HCT116 (cell line): Measurements from ENCODE around the gene ZNF236. TPM values are rescaled to one million over a fixed set of nuclear protein-coding genes. Genes with fewer than 3 reads are reported as not detected.

Experiments
- ATAC-seq: fragments of 200-7000 bp; cut with Tn5 transposase; 2 replicates; pipeline ENCODE4 v1.9.1; 2020; ENCODE audit warnings: mild to moderate bottlenecking, moderate library complexity
- BruUV-seq: library from RNA; stranded (reverse); fragments of 400-500 nt; replicated peaks from 2 replicates; lab custom pipeline; 2021; lab: Mats Ljungman, UMichigan
- CTCF ChIA-PET: fragments of 300-600 bp; sonication (Branson Sonifier 250); formaldehyde crosslinking; loops from one replicate; lab custom pipeline; 2021; ENCODE audit warnings: antibody characterized with exemption; lab: Charles Lee
- POLR2A ChIA-PET: fragments of 300-600, 350-600 bp; sonication (Branson Sonifier 250); formaldehyde crosslinking; loops from one replicate; lab custom pipeline; 2021; ENCODE audit warnings: antibody characterized with exemption; lab: Charles Lee
- RAD21 ChIA-PET, 2 experiments: fragments of 300-600 bp; sonication (Branson Sonifier 250); formaldehyde crosslinking; loops; one replicate each; lab custom pipeline; 2023; ENCODE audit warnings: low total read pairs in 2 of 2; ENCODE audit not compliant: uncharacterized antibody in 2 of 2, unreplicated experiment in 2 of 2, low non-redundant PET in 1 of 2; lab: Charles Lee
- DNase-seq: peaks from one replicate; pipeline ENCODE4 v3.0.0-alpha.2; 2010; ENCODE audit warnings: low read depth, low spot score
- H2AFZ ChIP-seq: fragments of 200-600 bp; shearing (Covaris generic), sonication (generic); 2 replicates; pipeline ENCODE4 v1.6.1; 2017; ENCODE audit warnings: low read depth, mixed run types, mixed read lengths, antibody characterized with exemption, low read length; ENCODE audit not compliant: poor library complexity, severe bottlenecking
- H3K27ac ChIP-seq: 2 replicates; pipeline ENCODE4 v1.5.1; 2012; ENCODE audit warnings: low read depth, low read length
- H3K27me3 ChIP-seq: fragments of 200-600 bp; sonication (generic); 2 replicates; pipeline ENCODE4 v1.6.1; 2016; ENCODE audit warnings: mixed run types, low read length, mixed read lengths; ENCODE audit not compliant: insufficient read depth
- H3K36me3 ChIP-seq, 2 experiments: fragments of 200-500 bp in 1 of 2; fragments of 200-600 bp in 1 of 2; sonication (Bioruptor generic) in 1 of 2; sonication (generic) in 1 of 2; 2 replicates each; pipeline versions ENCODE4 v1.5.1 to v1.6.1; 2014 to 2016; ENCODE audit warnings: low read length in 2 of 2, inconsistent platforms in 1 of 2, mixed read lengths in 1 of 2, mixed run types in 1 of 2; ENCODE audit not compliant: insufficient read depth in 2 of 2, control insufficient read depth in 1 of 2
- H3K4me1 ChIP-seq, 2 experiments: fragments of 200-600 bp in 1 of 2; sonication (generic) in 1 of 2; 2 replicates each; pipeline versions ENCODE4 v1.5.1 to v1.6.1; 2012 to 2017; ENCODE audit warnings: low read length in 2 of 2, inconsistent platforms in 1 of 2, mild to moderate bottlenecking in 1 of 2, mixed read lengths in 1 of 2, mixed run types in 1 of 2, moderate library complexity in 1 of 2; ENCODE audit not compliant: insufficient read depth in 2 of 2, control insufficient read depth in 1 of 2
- H3K4me2 ChIP-seq: fragments of 200-600 bp; sonication (generic); 2 replicates; pipeline ENCODE4 v1.6.1; 2017; ENCODE audit warnings: mixed run types, low read length, mixed read lengths
- H3K4me3 ChIP-seq, 2 experiments: fragments of 200-600 bp in 1 of 2; sonication (generic) in 1 of 2; replicated peaks in 1 of 2; 2 replicates each; pipeline ENCODE4 v1.5.1; 2011 to 2016; ENCODE audit warnings: low read length in 2 of 2, control low read depth in 1 of 2, low read depth in 1 of 2, mild to moderate bottlenecking in 1 of 2, mixed read lengths in 1 of 2, mixed run types in 1 of 2
- H3K79me2 ChIP-seq: fragments of 200-600 bp; sonication (generic); 2 replicates; pipeline ENCODE4 v1.6.1; 2017; ENCODE audit warnings: mild to moderate bottlenecking, mixed run types, low read length, moderate library complexity, mixed read lengths; ENCODE audit not compliant: insufficient read depth
- H3K9ac ChIP-seq: fragments of 200-600 bp; sonication (generic); 2 replicates; pipeline ENCODE4 v1.6.1; 2016; ENCODE audit warnings: low read length, mixed read lengths
- H3K9me2 ChIP-seq: fragments of 200-600 bp; sonication (generic), shearing (Covaris generic); 2 replicates; pipeline ENCODE4 v1.6.1; 2017; ENCODE audit warnings: mixed run types, mild to moderate bottlenecking, moderate library complexity; ENCODE audit not compliant: insufficient read depth
- H3K9me3 ChIP-seq, 2 experiments: fragments of 200-500 bp in 1 of 2; fragments of 200-600 bp in 1 of 2; sonication (Bioruptor generic) in 1 of 2; sonication (generic) in 1 of 2; 2 replicates each; pipeline ENCODE4 v1.6.1; 2014 to 2017; ENCODE audit warnings: low read length in 2 of 2, mixed read lengths in 2 of 2, inconsistent platforms in 1 of 2, low read depth in 1 of 2, mild to moderate bottlenecking in 1 of 2, mixed run types in 1 of 2, moderate library complexity in 1 of 2; ENCODE audit not compliant: control insufficient read depth in 1 of 2, insufficient read depth in 1 of 2
- H4K20me1 ChIP-seq: fragments of 200-600 bp; sonication (generic), shearing (Covaris generic); 2 replicates; pipeline ENCODE4 v1.6.1; 2017; ENCODE audit warnings: mixed run types, mild to moderate bottlenecking, moderate library complexity; ENCODE audit not compliant: insufficient read depth
- CBX3 ChIP-seq: IDR thresholded peaks from 2 replicates; pipeline ENCODE4 v1.6.1; 2012; ENCODE audit warnings: low read depth
- CEBPB ChIP-seq: IDR thresholded peaks from 2 replicates; pipeline ENCODE4 v1.6.1; 2012; ENCODE audit warnings: low read depth
- ELF1 ChIP-seq: IDR thresholded peaks from 2 replicates; pipeline ENCODE4 v1.6.1; 2012; ENCODE audit warnings: low read depth, borderline replicate concordance
- EZH2 ChIP-seq: fragments of 200-600 bp; sonication (generic); IDR thresholded peaks from 2 replicates; pipeline ENCODE4 v1.6.1; 2017; ENCODE audit warnings: antibody characterized with exemption, mixed run types
- EZH2phosphoT487 ChIP-seq: fragments of 200-600 bp; IDR thresholded peaks from 2 replicates; pipeline ENCODE4 v1.6.1; 2018; ENCODE audit warnings: antibody characterized with exemption, borderline replicate concordance
- FOSL1 ChIP-seq: IDR thresholded peaks from 2 replicates; pipeline ENCODE4 v1.6.1; 2012; ENCODE audit warnings: low read depth
- JUND ChIP-seq: IDR thresholded peaks from 2 replicates; pipeline ENCODE4 v1.6.1; 2012
- POLR2AphosphoS5 ChIP-seq: IDR thresholded peaks from 2 replicates; pipeline ENCODE4 v1.6.1; 2011; ENCODE audit warnings: mild to moderate bottlenecking, low read depth, low read length, moderate library complexity
- RAD21 ChIP-seq: IDR thresholded peaks from 2 replicates; pipeline ENCODE4 v1.6.1; 2012; ENCODE audit warnings: low read depth, mild to moderate bottlenecking
- REST ChIP-seq: IDR thresholded peaks from 2 replicates; pipeline ENCODE4 v1.6.1; 2012; ENCODE audit warnings: low read depth
- SIN3A ChIP-seq: IDR thresholded peaks from 2 replicates; pipeline ENCODE4 v1.6.1; 2012; ENCODE audit warnings: low read depth
- SRF ChIP-seq: IDR thresholded peaks from 2 replicates; pipeline ENCODE4 v1.6.1; 2012; ENCODE audit warnings: low read depth
- YY1 ChIP-seq: IDR thresholded peaks from 2 replicates; pipeline ENCODE4 v1.6.1; 2011; ENCODE audit warnings: low read length, low read depth, moderate library complexity, mild to moderate bottlenecking; ENCODE audit not compliant: insufficient replicate concordance; ENCODE audit errors: extremely low read depth
- ZFX ChIP-seq: fragments of 450-650 bp; IDR thresholded peaks from 2 replicates; pipeline ENCODE4 v1.6.1; 2017
- ZNF274 ChIP-seq: fragments of 200-500 bp; sonication (Bioruptor generic); IDR thresholded peaks from 2 replicates; pipeline ENCODE4 v1.6.1; 2014; ENCODE audit warnings: mild to moderate bottlenecking, low read depth, low read length, inconsistent platforms
- intact Hi-C: fragments of 100-400 bp; cut with micrococcal nuclease; formaldehyde crosslinking; loops from 2 replicates; pipeline ENCODE4 v1.10.0; 2022
- total RNA-seq: library from RNA; stranded (reverse); gene quantifications from one replicate; pipeline ENCODE4 v1.2.1, GENCODE V29; 2021; ENCODE audit not compliant: unreplicated experiment
- TF ChIP-seq, protein P1 (sequence below), 3 experiments: fragments of 200-600 bp in 1 of 3; sonication (generic) in 1 of 3; IDR thresholded peaks in 2 of 3; conservative IDR thresholded peaks in 1 of 3; 2 replicates each; pipeline ENCODE4 v1.5.1; 2012 to 2017; ENCODE audit warnings: low read depth in 2 of 3, low read length in 2 of 3, antibody characterized with exemption in 1 of 3, borderline replicate concordance in 1 of 3, control low read depth in 1 of 3, mild to moderate bottlenecking in 1 of 3, mixed read lengths in 1 of 3, mixed run types in 1 of 3, moderate library complexity in 1 of 3; ENCODE audit not compliant: insufficient read depth in 1 of 3
- TF ChIP-seq, protein P2 (sequence below): IDR thresholded peaks from 2 replicates; pipeline ENCODE4 v1.6.1; 2012

Gene ZNF236
- total RNA-seq, 1 experiment from 2014 or later = 15.0 TPM

- TF ChIP-seq REST (no peak), EZH2 (no peak), EZH2phosphoT487 (no peak), ZFX (no peak), CEBPB (no peak), POLR2AphosphoS5 (no peak), ZNF274 (no peak)
- TF ChIP-seq, protein P1, sequence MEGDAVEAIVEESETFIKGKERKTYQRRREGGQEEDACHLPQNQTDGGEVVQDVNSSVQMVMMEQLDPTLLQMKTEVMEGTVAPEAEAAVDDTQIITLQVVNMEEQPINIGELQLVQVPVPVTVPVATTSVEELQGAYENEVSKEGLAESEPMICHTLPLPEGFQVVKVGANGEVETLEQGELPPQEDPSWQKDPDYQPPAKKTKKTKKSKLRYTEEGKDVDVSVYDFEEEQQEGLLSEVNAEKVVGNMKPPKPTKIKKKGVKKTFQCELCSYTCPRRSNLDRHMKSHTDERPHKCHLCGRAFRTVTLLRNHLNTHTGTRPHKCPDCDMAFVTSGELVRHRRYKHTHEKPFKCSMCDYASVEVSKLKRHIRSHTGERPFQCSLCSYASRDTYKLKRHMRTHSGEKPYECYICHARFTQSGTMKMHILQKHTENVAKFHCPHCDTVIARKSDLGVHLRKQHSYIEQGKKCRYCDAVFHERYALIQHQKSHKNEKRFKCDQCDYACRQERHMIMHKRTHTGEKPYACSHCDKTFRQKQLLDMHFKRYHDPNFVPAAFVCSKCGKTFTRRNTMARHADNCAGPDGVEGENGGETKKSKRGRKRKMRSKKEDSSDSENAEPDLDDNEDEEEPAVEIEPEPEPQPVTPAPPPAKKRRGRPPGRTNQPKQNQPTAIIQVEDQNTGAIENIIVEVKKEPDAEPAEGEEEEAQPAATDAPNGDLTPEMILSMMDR (IDR thresholded peaks at IDR 0.05 in 2 of 3, conservative IDR thresholded peaks at IDR 0.05 in 1 of 3; ENCODE audit: borderline replicate concordance in 1 of 3, insufficient read depth in 1 of 3, low read depth in 2 of 3, low read length in 2 of 3) = no peak
- TF ChIP-seq, all 23 proteins: peak for 0
These were observed 83.5 kb downstream of the ZNF236 start (continued) for GRCh38 chr18:76905821-76906220.

- intact Hi-C loops = no loop called here
- DNase-seq (no peak), ATAC-seq (no peak)
- Histone ChIP-seq H3K4me1 (no peaks in the 10 kb centered on the region), H3K27ac (no peak overlapping the region), H3K9ac (no peak overlapping the region), H3K4me2 (no peak overlapping the region), H3K27me3 (no peaks in the 10 kb centered on the region), H3K4me3 (no peak overlapping the region), H3K9me3 (no peaks in the 10 kb centered on the region), H3K79me2 (no peaks in the 10 kb centered on the region), H4K20me1 (no peaks in the 10 kb centered on the region), H3K9me2 (no peaks in the 10 kb centered on the region), H3K36me3 (peaks cover 0 to 10% of the 10 kb centered on the region in 2 experiments; a peak in 2 of 4 replicates), H2AFZ (no peak overlapping the region)
- POLR2A ChIA-PET = no interaction called here
- RAD21 ChIA-PET = no interaction called here
- no TSS peak for BruUV-seq
- CTCF ChIA-PET = no interaction called here
- no peak for TF ChIP-seq FOSL1
- TF ChIP-seq, protein P2, sequence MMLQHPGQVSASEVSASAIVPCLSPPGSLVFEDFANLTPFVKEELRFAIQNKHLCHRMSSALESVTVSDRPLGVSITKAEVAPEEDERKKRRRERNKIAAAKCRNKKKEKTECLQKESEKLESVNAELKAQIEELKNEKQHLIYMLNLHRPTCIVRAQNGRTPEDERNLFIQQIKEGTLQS = no peak
- no peak for TF ChIP-seq ZFX
- TF ChIP-seq SRF = no peak
- no peak for TF ChIP-seq SIN3A
- TF ChIP-seq JUND = no peak
- TF ChIP-seq CEBPB = no peak
- TF ChIP-seq, protein P1 (IDR thresholded peaks at IDR 0.05 in 2 of 3, conservative IDR thresholded peaks at IDR 0.05 in 1 of 3; ENCODE audit: borderline replicate concordance in 1 of 3, insufficient read depth in 1 of 3, low read depth in 2 of 3, low read length in 2 of 3) = no peak
- no peak for TF ChIP-seq ELF1
- no peak for TF ChIP-seq RAD21
- no peak for TF ChIP-seq POLR2AphosphoS5
- no peak for TF ChIP-seq CBX3
- TF ChIP-seq ZNF274 = no peak
- no peak for TF ChIP-seq YY1
These were observed 85.9 kb downstream of the ZNF236 start for GRCh38 chr18:76908277-76908676.
